Measurements from ENCODE around the gene CYP2U1.

- TF ChIP-seq CTCF (conservative IDR thresholded peaks at IDR 0.05 in 1 of 2, IDR thresholded peaks at IDR 0.05 in 1 of 2; ENCODE audit: low read depth in 1 of 2, low read length in 2 of 2) (no peak), EZH2 (IDR thresholded peaks at IDR 0.05; ENCODE audit: low read length, missing control alignments) (no peak)
These were observed 35.6 kb downstream of the CYP2U1 start for GRCh38 chr4:107966903-107967302.

Data from fibroblast of lung (primary cell).